ENCODE data around the gene OTOGL. TPM values are rescaled to one million over a fixed set of nuclear protein-coding genes. Genes with fewer than 3 reads are reported as not detected.

OTOGL gene
- total RNA-seq, 3 donors from 2014 or later, result 0.10 to 0.66 (median 0.61) TPM

GRCh38 chr12:80195074-80195726 lies 95.9 kb downstream of the OTOGL start:
- no peaks in the 10 kb centered on the region for H3K4me1 ChIP-seq (ENCODE audit: low read depth)
- H3K4me3 ChIP-seq, result no peak overlapping the region
- DNase-seq, result peak in 1 of 3 donors; percentile 24
- intact Hi-C loops (cut with DNase I, micrococcal nuclease), result loop anchor here in 1 of 2 donors (5.0 kb wide), 1 partner anchor 77 kb away; no protein-coding TSS in a partner anchor
- no peaks in the 10 kb centered on the region for H3K36me3 ChIP-seq (ENCODE audit: low read depth)
- no peak for ATAC-seq
- TF ChIP-seq, protein P1, sequence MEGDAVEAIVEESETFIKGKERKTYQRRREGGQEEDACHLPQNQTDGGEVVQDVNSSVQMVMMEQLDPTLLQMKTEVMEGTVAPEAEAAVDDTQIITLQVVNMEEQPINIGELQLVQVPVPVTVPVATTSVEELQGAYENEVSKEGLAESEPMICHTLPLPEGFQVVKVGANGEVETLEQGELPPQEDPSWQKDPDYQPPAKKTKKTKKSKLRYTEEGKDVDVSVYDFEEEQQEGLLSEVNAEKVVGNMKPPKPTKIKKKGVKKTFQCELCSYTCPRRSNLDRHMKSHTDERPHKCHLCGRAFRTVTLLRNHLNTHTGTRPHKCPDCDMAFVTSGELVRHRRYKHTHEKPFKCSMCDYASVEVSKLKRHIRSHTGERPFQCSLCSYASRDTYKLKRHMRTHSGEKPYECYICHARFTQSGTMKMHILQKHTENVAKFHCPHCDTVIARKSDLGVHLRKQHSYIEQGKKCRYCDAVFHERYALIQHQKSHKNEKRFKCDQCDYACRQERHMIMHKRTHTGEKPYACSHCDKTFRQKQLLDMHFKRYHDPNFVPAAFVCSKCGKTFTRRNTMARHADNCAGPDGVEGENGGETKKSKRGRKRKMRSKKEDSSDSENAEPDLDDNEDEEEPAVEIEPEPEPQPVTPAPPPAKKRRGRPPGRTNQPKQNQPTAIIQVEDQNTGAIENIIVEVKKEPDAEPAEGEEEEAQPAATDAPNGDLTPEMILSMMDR (IDR thresholded peaks at IDR 0.05), result no peak
- H3K9me3 ChIP-seq, result no peaks in the 10 kb centered on the region

- intact Hi-C loops (cut with DNase I, micrococcal nuclease), result loop anchor here in 1 of 2 donors (5.0 kb wide), 1 partner anchor 77 kb away; no protein-coding TSS in a partner anchor
- Histone ChIP-seq H3K9me3 (no peaks in the 10 kb centered on the region), H3K36me3 (ENCODE audit: low read depth) (no peaks in the 10 kb centered on the region), H3K4me1 (ENCODE audit: low read depth) (no peaks in the 10 kb centered on the region), H3K4me3 (no peak overlapping the region)
- TF ChIP-seq, protein P1 (IDR thresholded peaks at IDR 0.05), result no peak
- no peak for ATAC-seq
- DNase-seq, result no peak
Observed at GRCh38 chr12:80195737-80196136, 96.4 kb downstream of the OTOGL start.

DNA sequence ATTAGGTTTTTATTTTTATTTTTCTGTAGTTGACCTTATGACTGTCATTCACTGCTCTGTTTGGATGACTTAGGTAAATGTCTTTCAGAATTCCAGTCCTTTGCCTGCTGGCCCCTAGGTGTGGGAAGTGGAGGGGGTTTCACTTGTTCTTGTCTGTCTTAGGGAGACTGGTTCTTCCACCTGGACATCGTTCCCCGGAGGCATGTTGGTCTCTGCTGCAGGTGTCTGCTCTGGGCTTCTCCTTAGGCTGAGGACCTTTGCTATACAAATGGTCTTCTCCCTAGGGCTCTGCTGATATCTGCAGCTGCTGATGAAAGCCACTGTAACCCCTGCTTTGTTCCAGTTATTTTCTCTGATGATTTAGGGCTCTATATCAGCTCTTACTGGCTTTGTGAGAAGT lies 97.1 kb downstream of the OTOGL start:
- Histone ChIP-seq H3K4me1 (ENCODE audit: low read depth) (no peaks in the 10 kb centered on the region), H3K9me3 (no peaks in the 10 kb centered on the region), H3K4me3 (no peak overlapping the region), H3K36me3 (ENCODE audit: low read depth) (no peaks in the 10 kb centered on the region)
- TF ChIP-seq, protein P1 (IDR thresholded peaks at IDR 0.05), result no peak
- intact Hi-C loops (cut with DNase I, micrococcal nuclease), result loop anchor here in 1 of 2 donors (5.0 kb wide), 1 partner anchor 76 kb away; no protein-coding TSS in a partner anchor
- DNase-seq (no peak), ATAC-seq (no peak)

GRCh38 chr12:80198782-80199337 lies 99.5 kb downstream of the OTOGL start:
- TF ChIP-seq, protein P1 (IDR thresholded peaks at IDR 0.05), result no peak
- intact Hi-C loops (cut with DNase I, micrococcal nuclease), result loop anchor here in 1 of 2 donors (5.0 kb wide), 1 partner anchor 73 kb away; no protein-coding TSS in a partner anchor
- H3K9me3 ChIP-seq, result no peaks in the 10 kb centered on the region
- no peak overlapping the region for H3K4me3 ChIP-seq
- H3K36me3 ChIP-seq (ENCODE audit: low read depth), result no peaks in the 10 kb centered on the region
- DNase-seq, result no peak
- no peaks in the 10 kb centered on the region for H3K4me1 ChIP-seq (ENCODE audit: low read depth)
- ATAC-seq, result no peak

DNA sequence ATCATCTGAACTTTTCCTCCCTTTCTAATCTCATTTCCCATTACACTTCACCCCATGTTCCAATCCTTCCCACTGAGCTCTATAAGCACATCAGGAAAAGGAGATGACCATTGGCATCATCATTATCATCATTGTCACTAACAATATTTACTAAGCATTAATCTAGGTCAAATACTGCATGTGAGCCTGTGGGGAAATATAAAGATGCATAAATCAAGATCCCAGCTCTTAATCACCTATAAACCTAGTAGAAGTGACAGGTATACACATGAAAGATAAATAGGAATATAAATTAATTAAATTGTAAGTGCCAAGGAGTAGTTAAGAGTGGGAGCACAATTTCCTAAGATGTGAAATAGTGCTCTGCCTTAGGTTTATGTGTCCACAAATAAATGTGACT lies 100.6 kb downstream of the OTOGL start:
- ATAC-seq (no peak), DNase-seq (no peak)
- H3K36me3 ChIP-seq (ENCODE audit: low read depth), result no peaks in the 10 kb centered on the region
- no peak overlapping the region for H3K4me3 ChIP-seq
- no peaks in the 10 kb centered on the region for H3K9me3 ChIP-seq
- intact Hi-C loops (cut with DNase I, micrococcal nuclease), result loop anchor here in 1 of 2 donors (5.0 kb wide), 1 partner anchor 72 kb away; no protein-coding TSS in a partner anchor
- TF ChIP-seq, protein P1 (IDR thresholded peaks at IDR 0.05), result no peak
- no peaks in the 10 kb centered on the region for H3K4me1 ChIP-seq (ENCODE audit: low read depth)

All from mucosa of descending colon (tissue), 3 donors.